ENCODE results near the gene TSEN34.

TSEN34 gene

DNA sequence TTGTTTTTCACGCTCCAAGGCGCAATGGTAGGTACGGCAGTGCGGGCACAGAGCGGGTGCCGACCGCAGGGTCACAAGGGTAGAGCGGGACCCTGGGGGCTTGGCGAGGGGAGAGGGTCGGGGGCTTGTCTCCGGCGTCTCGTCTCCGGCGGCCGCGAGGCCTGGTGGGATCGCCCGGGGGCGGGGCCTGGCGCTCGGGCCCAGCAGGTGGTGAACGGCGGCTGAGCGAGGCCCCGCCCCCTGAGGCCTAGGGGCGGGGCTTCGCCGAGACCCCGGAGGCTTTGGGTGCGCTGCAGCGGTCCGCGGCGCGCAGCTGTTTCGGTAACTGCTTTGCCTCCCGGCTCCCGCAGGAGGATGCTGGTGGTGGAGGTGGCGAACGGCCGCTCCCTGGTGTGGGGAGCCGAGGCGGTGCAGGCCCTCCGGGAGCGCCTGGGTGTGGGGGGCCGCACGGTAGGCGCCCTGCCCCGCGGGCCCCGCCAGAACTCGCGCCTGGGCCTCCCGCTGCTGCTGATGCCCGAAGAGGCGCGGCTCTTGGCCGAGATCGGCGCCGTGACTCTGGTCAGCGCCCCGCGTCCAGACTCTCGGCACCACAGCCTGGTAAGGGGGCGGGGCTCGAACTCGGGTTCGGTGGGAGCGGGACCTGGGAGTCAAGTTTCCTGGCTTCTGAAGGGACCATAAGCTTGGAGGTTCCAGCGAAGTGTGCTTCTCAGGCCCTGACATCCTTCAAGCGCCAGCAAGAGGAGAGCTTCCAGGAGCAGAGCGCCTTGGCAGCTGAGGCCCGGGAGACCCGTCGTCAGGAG, at the start of gene TSEN34:
TSEN34 (plus strand) TSS at position 298 of the 800 bp plus-strand sequence; CDS start at position 355, 57 bp downstream.
- peak; percentile 77 for DNase-seq (ENCODE audit: low read depth)

DNA sequence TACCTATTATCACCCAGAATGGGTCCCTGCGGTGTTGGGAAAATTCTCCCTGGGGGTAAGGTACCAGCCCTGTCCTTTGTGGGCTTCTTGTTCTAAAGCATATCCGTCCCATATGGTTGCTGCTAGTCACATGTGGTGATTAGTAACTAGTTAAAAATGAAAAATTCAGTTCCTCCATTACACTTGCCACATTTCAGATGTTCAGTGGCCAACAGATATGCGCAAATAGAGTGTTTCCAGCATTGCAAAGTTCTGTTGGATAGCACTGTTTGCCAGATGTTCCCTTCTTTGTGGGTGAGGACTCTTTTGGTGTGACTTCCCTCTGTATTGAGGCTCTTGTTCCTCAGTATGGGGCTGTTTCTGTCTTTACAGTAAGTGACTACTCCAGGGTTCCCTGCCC, 49.8 kb upstream of the TSEN34 start:
- no peak for DNase-seq (ENCODE audit: low read depth)

DNA sequence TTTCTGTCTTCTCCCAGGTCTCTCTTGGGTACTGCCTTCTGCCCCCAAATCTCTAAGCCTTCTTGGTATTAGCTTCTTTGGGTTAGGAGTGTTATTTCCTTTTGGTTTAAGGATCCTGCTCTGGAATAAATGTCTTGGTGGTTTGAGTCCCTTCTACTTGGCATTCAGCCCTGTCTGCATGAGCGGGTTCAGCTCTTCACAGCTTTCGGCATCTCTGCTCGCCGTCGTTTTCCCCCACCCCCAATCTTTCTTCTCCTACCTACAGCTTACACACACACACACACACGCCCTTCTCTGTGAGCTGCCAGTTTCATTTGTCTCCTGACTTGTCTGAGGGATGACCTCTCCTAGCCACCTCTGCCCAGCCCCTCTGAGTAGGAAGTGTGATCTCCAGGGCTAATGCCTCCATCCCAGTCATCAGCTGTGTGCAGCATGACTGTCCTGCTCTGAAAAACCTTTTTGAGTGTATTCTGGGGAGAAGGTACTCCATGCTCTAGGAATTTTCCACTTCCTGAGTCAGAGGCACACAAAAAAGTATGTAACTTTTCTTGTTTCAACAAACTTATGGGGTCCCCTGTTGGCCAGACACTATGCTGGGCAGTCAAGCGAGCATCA, 48.8 kb upstream of the TSEN34 start:
- no peak for DNase-seq (ENCODE audit: low read depth)

DNA sequence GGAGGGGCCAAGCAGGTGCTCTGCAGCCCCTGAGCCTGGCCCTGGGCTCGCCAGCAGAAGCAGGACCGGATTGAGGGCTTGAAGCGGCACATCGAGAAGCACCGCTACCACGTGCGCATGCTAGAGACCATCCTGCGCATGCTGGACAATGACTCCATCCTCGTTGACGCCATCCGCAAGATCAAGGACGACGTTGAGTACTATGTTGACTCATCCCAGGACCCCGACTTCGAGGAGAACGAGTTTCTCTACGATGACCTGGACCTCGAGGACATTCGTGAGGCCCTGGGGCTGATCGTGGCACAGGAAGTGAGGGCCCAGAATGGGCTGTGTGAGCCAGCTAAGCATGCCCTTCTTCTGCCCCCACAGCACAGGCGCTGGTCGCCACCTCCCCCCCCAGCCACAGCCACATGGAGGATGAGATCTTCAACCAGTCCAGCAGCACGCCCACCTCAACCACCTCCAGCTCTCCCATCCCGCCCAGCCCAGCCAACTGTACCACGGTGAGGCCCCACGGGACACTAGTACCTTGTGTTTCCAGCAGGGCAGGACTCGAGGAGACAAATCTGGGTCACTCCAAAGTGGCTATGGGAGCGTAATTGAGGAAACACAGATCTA, 45.5 kb upstream of the TSEN34 start:
- no peak for DNase-seq (ENCODE audit: low read depth)

DNA sequence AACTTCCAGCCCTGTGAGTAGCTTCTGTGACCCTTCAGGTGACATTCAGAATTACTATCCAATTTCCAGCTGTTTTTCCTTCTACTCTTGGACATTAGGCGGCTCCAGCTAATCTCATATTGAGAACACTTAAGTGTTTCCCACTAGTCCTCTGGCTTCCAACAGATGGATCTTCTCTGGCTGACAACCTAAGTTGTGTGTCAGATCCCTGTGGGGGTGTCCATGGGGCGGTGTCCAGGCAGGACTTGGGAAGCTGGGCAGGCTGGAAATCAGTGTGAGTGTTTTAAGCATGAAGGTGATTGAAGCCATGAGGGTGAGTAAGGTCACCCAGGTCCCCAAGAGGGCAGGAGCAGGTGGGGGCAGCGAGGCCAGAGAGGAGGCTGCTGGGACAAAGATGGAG, 43.4 kb upstream of the TSEN34 start:
- no peak for DNase-seq (ENCODE audit: low read depth)

DNA sequence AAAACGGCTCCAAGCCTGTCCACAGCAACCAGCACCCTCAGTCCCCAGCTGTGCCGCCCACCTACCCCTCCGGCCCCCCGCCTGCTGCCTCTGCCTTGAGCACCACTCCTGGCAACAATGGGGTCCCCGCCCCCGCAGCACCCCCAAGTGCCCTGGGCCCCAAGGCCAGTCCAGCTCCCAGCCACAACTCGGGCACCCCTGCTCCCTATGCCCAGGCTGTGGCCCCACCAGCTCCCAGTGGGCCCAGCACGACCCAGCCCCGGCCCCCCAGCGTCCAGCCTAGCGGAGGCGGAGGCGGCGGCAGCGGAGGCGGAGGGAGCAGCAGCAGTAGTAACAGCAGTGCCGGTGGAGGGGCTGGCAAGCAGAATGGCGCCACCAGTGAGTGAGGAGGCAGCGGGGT, 43.0 kb upstream of the TSEN34 start:
- DNase-seq (ENCODE audit: low read depth), result no peak

DNA sequence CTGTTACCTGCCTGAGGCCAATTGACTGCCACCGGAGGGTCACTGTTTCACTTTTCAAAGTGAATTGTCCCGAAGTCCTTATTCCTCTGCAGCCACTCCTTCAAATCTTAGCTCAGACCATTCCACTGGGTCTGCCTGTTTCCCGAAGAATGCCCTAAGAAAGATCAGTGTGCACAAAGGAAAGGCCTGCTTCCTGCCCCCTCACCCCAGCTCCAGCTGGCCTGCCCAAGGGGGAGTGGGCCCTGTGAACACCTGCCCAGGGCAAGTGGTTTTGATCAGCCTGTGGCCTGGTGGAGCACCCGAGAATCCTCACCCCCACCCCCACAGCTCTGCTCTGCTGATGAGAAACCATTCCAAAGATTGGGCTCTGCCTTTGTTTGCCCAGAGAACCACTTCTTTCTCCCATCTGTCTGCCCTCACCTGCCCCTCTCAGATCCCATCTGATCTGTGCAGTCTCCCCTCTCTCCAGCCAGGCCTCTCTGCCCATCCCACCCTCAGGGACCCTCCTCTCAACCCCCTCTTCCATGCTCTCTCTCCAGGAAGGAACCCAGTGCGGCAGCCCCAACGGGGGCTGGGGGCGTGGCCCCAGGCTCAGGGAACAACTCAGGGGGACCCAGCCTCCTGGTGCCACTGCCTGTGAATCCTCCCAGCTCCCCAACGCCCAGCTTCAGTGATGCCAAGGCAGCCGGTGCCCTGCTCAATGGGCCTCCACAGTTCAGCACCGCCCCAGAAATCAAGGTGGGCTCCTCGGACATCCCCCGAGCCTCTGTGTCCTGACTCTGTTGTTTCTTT, 41.9 kb upstream of the TSEN34 start:
- no peak for DNase-seq (ENCODE audit: low read depth)

DNA sequence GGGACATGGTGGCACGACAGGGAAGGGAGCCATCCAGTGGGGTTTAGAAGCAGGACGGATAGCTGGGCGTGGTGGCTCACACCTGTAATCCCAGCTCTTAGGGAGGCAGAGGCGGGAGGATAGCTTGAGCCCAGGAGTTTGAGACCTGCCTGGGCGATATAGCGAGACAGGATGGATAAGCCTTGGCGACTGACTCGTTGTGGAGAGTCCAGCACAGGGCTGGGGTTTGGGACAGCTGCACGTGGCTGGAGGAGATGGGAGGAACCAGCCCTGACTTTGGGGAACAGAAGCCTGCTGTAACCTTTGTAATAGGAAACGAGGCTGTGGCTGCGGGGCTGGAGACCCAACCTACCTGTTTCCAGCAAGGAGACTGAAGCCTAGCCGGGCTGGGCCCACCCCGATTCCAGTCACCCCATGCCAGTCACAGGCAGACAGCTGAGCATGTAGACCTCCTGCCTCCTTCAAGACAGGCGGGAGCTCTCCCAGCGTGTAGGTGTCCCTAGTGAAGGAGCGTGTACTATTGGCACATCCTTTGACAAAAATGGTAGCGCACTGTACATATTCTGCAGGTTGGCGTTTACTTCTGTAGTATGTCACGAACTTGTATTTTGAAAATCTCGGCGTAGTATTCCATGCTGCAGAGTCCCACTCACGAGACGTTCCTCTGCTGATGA, 39.6 kb upstream of the TSEN34 start:
- no peak for DNase-seq (ENCODE audit: low read depth)

DNA sequence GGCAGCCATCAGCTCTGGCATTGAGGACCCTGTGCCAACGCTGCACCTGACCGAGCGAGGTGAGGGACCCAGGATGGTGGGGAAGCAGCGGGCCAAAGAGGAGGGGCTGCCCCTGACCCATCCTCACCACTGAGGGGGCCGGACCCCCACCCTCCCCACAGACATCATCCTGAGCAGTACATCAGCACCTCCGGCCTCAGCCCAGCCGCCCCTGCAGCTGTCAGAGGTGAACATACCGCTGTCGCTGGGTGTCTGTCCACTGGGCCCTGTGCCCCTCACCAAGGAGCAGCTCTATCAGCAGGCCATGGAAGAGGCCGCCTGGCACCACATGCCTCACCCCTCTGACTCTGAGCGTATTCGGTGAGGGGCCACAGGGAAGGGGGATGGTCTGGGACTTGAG, 38.8 kb upstream of the TSEN34 start:
- no peak for DNase-seq (ENCODE audit: low read depth)

DNA sequence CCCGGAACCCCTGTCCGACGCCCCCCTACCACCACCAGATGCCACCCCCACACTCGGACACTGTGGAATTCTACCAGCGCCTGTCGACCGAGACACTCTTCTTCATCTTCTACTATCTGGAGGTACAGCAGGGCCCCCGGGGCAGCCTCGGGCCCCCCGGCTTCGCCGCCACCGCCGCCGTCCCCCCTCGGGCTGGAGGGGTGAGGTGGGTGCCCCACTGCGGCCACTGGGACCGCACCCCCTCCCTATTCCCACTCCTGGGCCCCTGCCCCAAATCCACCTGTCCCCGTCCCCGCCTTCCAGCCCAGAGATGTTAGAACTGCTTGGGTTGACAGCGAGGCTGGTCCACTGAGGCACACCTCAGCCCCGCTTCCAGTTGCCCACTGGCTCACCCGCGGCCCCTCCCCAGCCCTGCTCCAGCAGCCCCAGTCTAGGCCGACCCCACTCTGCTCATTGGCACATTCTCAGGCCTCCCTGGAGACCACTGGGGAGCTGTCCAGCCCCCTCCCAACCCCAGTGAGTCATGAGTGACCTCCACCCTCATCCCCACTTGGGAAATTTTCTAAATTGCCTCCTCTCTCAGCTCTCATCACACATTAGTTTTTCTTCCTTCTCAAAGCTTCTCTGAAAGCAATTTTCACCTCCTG, 38.1 kb upstream of the TSEN34 start:
- no peak for DNase-seq (ENCODE audit: low read depth)

DNA sequence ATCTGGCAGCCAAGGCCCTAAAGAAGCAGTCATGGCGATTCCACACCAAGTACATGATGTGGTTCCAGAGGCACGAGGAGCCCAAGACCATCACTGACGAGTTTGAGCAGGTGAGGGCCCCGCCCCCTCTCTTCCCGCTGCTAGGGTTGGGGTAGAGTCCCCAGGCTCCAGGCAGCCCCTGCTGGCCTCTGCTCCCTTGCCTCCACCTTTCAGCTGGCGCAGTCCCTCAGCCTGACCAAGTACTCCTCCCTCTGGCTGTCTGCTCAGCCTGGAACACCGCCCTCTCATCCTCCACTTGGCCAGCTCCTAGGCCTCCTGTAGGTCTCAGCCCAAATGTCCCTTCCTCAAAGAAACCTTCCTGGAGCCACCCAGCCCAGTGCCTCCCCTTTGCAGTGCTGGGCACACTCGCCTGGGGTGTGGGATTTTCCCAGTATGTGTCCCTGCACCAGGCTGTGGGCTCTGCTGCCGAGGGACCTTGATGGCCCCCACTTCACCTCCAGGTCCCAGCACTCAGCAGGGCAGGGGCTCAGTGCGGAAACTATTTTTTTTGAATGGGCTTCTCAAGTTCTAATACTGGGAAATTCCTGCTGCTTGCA, 37.3 kb upstream of the TSEN34 start:
- no peak for DNase-seq (ENCODE audit: low read depth)

DNA sequence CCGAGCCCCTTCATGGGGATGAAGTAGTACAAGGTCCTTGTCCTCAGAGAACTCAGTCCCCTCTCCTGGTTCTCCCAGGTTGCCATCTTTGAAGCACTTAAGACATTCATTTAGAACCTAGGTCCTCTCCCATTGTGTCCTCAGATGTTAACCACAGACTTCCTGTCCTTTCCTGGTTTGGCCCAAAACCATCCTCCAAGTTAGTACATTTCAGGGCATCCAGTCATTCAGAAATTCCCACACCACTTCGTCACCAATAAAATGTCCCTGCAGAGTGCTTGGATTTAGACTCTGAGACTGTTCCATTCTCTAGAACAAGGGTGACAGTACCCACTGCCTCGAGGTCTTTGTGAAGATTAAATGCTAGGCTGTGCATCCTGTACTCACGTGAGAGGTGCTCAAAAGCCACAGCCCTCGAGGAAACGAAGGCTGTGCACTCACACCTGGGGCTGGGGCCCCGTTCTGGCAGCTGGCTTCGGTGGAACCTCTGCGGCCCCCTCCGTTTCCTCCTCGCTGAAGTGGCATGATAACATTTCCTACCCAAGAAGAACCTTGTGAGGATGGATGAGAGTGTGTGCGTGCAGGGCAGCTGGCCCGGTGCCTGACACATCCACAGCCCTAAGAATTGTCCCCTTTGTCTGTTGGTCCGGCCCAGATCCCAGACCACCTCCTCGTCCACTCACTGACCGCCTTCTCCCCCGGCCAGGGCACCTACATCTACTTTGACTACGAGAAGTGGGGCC, 36.3 kb upstream of the TSEN34 start:
- DNase-seq (ENCODE audit: low read depth), result no peak

DNA sequence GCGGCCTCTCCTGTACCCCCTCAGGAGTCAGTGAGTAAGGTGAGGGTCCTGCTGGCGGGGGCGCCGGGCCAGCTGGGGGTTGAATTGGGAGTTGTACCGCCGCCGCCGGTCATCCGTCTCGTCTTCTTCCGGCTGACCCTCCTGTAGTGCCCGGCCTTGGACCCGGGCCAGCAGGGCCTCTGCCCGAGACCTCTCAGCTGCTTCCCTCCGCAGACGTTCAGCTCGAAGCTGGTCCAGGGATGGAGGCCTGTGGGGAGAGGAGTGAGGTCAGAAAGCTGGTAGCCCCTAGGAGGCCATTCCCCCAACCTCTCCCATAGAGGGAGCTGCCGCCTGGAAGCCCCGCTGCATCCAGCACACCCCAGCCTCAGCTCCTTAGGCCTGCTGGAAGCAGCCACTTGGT, 35.4 kb upstream of the TSEN34 start:
- DNase-seq (ENCODE audit: low read depth), result no peak

DNA sequence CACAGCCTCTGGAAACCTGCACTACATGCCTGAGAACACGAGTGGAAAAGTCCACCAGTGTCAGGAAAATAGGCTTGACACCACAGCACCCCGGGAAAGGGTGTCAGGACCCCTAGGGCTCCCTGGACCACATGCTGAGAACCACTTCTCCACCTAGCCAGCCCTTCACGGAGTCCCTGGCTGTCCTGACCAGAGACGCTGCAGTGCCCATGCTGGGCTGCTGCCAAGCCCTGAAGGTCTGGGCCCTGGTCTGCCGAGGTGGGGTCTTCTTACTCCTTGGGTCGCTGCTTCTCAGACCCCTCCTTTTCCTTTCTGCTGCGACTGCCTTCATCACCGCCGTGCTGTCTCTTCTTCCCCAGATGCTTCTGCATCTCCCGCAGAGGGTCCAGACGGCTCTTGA, 34.6 kb upstream of the TSEN34 start:
- DNase-seq (ENCODE audit: low read depth), result no peak

DNA sequence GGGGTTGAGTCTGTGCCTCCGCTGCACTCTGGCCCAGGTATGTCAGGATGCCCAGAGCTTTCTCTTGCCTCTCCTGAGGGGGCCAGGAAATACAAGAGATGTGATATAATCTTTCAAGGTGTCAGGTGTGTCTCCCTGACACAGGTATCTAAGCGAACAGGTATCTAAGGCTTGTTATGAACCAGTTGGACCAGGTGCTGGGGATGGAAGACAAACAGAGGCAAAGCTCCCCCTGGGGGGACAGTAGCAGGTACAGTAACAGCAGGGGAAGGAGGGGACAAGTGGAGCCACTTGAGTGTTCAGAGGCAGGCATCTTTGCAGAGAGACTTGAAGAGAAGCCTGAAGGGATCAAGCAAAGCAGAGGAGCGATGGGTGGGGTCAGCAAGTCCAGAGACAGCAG, 34.2 kb upstream of the TSEN34 start:
- DNase-seq (ENCODE audit: low read depth), result no peak

DNA sequence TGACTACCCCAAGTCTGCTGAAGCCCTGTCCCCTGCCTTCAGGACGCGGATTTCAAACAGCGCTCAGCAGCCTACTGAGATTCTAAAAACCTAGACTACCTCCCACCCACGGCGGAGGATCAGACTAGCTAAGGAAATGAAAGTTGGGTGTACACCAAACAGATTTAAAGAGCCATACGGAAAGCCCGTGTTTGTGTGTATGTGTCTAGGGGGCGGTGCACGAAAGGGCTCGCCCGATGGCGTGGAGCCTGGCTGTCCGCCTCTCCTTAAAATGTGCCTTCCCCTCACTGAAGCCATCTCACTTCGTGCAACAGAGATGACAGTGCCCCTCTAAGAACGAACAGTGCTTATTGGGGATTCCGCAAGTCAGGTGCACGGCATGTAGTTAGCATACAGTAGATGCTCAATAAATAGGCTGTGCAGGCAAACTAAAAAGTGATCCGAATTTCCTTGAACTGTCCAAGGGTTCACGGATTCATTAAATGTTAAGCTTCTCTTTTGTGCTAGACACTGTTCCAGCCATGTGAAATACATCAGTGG, 32.2 kb upstream of the TSEN34 start:
- no peak for DNase-seq (ENCODE audit: low read depth)

DNA sequence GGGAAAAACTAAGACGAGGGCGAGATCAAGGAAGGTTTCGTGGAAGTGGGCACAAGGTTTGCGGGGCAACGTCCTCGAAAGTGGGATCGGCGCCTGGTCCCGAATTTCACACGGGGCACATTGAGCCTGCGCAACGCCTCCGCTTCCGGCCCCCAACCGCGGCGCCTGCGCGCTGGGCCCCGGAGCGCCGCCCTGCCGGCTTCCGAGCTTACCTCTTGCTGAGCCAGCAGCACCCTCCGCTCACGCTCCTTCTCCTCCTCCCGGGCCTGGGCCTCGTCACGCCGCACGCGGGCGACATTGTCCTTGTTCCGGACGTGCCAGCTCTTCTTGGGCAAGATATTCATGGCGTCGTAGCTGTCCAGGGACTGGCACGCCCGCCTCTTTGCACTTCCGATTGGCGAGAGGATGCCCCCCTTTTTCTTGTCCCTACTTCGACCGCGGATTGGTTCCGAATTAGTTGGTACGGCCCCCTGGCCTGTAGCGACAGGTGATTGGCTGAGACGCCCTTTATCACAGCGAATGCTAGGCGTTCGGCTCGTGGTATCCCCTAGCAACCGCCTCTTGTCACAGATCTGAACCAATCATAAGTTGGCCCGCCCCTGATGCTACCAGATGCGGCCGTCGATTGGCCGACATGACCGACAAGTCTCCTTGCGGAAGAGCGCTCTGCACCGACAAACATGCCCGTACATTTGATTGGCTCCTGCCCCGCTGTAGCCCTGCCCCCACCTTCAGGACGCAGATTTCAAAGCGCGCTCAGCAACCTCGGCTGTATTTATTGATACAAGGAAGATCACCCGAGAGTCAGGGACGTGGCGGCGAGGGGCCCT, 31.5 kb upstream of the TSEN34 start, which contains the start of gene LENG1:
LENG1 (minus strand) TSS at position 370 of the 830 bp plus-strand sequence; CDS start at position 344, 26 bp downstream.
- DNase-seq (ENCODE audit: low read depth), result peak; percentile 97

DNA sequence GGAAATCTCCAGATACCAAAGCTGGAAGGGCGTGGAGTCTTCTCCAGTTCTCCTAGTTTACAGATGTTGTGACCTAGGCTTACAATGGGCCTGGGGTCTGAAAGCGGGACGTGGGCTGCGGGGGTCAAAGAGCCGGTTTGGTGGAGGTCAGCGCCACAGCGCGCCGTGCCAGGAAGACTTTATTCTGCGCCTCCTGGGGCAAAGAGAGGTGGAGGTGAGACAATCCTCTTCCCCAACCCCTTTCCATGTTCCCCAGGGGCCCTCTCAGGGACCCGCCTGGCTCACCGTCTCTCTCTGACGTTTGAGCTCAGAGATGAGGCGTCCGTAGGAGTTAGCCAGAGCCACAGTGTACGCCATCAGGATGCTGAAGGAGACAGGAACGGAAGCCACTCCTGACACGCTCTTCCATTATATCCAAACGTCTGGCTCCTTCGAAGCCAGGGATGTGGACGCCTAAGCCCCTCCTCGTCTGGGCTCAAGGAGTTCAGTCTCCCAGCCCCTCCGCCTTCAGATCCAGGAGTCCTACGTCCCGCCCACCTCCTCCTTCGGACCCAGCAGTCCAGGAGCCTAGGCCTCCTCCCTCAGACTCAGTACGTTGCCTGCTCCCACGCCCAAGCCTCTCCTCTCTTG, 30.8 kb upstream of the TSEN34 start:
- DNase-seq (ENCODE audit: low read depth), result no peak

DNA sequence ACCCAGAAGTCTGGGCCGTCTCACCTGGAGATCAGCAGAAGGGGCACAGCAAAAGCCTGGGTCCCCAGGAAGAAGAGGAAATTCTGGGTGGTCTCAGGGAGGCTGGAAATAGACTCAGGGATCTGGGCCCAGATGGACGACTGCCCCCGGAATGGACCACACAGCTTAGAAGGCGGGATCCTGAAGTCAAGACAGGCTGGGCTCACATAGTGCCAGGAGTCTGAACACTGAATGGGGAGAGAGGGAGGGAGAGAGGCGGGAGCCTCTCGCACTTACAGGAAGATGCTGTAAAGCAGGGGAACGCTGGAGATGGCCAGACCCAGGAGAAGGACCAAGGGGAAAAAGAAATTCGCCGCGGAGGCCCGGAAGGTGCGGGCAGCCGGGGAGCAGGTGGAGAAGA, 30.3 kb upstream of the TSEN34 start:
- DNase-seq (ENCODE audit: low read depth), result no peak
